Mononuclear cell (primary cell): ENCODE results near the gene TSHZ2. TPM values are rescaled to one million over a fixed set of nuclear protein-coding genes. Genes with fewer than 3 reads are reported as not detected.

Source experiments
- H3K27me3 ChIP-seq: 2 replicates; pipeline ENCODE4 v1.6.0; 2011; ENCODE audit warnings: low read length, control low read depth; ENCODE audit not compliant: insufficient read depth
- H3K4me1 ChIP-seq: 2 replicates; pipeline ENCODE4 v1.5.1; 2011; ENCODE audit warnings: mild to moderate bottlenecking, low read length, control low read depth; ENCODE audit not compliant: insufficient read depth
- H3K4me3 ChIP-seq: 2 replicates; pipeline ENCODE4 v1.5.1; 2011; ENCODE audit warnings: mild to moderate bottlenecking, low read length, moderate library complexity
- H3K9me3 ChIP-seq: 2 replicates; pipeline ENCODE4 v1.5.1; 2011; ENCODE audit warnings: low read depth, mild to moderate bottlenecking, control low read depth, low read length
- total RNA-seq: library from RNA; depleted of rRNA; stranded (reverse); fragments of >200 nt; gene quantifications from one replicate; pipeline ENCODE4 v1.2.3, GENCODE V29; 2012

TSHZ2 gene, protein sequence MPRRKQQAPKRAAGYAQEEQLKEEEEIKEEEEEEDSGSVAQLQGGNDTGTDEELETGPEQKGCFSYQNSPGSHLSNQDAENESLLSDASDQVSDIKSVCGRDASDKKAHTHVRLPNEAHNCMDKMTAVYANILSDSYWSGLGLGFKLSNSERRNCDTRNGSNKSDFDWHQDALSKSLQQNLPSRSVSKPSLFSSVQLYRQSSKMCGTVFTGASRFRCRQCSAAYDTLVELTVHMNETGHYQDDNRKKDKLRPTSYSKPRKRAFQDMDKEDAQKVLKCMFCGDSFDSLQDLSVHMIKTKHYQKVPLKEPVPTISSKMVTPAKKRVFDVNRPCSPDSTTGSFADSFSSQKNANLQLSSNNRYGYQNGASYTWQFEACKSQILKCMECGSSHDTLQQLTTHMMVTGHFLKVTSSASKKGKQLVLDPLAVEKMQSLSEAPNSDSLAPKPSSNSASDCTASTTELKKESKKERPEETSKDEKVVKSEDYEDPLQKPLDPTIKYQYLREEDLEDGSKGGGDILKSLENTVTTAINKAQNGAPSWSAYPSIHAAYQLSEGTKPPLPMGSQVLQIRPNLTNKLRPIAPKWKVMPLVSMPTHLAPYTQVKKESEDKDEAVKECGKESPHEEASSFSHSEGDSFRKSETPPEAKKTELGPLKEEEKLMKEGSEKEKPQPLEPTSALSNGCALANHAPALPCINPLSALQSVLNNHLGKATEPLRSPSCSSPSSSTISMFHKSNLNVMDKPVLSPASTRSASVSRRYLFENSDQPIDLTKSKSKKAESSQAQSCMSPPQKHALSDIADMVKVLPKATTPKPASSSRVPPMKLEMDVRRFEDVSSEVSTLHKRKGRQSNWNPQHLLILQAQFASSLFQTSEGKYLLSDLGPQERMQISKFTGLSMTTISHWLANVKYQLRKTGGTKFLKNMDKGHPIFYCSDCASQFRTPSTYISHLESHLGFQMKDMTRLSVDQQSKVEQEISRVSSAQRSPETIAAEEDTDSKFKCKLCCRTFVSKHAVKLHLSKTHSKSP (N-terminal part only)
- total RNA-seq, result 21.3 TPM

DNA sequence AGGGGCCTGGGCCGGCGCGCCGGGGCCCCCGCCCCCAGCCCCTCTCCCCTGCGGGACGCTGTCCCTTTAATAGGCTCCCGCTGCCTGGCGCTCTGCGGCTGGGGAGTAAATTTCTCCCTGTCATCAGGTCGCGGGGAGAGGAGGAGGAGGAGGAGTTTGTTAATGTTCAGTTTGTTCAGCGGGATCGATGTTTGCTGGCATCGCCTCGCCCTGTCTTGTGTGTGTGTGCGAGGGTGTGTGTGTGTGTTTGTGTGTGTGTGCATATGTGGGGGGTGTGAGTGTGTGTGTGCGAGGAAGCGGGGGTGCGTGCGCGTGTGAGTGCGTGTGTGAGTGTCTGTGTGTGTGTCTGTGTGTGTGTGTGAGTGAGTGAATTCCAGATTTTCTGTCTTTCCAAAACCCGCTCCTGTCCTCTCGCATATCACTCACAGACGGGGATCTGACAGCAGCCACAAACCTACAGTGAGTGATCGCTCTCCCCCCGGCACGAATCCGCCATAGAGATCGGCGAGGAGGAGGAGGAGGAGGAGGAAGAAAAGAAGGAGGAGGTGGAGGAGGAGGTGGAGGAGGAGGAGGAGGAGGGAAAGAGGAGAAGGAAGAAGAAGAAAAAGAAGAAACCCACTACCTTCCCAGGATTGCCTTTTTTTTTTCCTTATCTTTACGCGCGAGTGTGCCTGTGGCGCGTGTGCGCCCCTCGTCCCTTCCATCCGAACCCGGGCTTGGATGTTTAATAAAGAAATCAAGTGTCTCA, at the start of gene TSHZ2:
TSS of gene TSHZ2 (plus strand) at position 169 of the 748 bp plus-strand sequence. CDS start 936 bp downstream, outside the sequence.
- Histone ChIP-seq H3K27me3 (peaks cover 28% of the 10 kb centered on the region), H3K9me3 (no peaks in the 10 kb centered on the region), H3K4me1 (no peaks in the 10 kb centered on the region), H3K4me3 (peak within 1 kb of the TSS; percentile 43)

DNA sequence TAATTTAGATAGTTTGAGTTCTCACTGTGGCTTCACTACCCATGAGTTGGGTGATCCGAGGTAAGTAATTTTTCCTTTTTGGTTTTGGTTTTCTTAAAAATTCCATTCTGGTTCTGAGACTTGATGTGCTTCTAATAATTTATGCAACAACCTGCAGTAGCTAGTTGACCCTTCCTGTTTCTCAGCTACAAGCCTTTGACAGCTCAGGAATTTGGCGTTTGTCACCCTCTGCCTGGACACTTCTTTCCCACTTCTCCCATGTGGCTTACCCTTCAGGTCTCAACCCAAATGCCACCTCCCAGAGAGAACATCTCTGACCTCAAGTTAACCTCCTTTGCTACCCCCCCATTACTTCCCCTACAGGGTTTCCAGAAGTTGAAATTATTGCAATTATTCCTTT, 49.7 kb upstream of the TSHZ2 start:
- Histone ChIP-seq H3K4me3 (no peak overlapping the region), H3K27me3 (no peaks in the 10 kb centered on the region), H3K4me1 (no peaks in the 10 kb centered on the region), H3K9me3 (no peaks in the 10 kb centered on the region)

DNA sequence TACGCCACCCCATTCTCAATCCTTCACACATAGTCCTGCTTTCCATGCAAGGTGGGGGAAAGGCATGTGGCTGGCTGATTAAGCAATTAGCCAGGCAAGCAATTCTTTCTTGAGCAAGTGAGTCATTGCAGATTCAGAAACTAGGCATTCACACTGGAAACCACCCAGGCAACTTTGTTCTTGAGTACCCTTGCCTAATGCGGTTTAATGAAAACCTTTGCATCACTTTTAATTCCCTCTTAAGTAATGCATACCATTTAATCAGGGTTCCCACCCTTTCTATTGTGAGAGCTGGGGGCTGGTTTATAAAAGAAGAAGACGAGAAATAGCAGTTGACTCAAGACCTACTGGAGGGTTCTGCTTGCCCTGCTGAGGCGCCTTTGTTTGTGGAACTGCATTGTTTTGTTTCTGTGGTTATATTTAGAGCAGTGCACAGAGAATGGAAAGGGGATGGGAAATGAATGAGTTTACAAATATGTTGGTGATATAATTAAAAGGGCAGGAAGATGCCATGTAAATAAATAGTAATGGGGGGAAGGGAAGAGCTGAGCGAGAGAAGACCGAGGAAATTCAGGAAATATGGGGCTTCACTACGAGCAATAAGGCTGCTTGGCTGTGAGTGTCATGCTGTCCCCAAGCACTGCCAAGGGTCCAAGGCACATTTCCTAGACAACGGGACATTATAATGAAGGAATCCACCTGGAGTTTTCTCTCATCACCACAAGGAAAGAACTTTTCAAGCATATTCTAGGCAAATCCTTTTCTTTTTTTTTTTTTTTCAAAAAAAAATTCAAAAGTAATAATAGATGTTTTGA, 48.8 kb upstream of the TSHZ2 start:
- Histone ChIP-seq H3K27me3 (no peaks in the 10 kb centered on the region), H3K4me3 (no peak overlapping the region), H3K4me1 (no peaks in the 10 kb centered on the region), H3K9me3 (no peaks in the 10 kb centered on the region)

DNA sequence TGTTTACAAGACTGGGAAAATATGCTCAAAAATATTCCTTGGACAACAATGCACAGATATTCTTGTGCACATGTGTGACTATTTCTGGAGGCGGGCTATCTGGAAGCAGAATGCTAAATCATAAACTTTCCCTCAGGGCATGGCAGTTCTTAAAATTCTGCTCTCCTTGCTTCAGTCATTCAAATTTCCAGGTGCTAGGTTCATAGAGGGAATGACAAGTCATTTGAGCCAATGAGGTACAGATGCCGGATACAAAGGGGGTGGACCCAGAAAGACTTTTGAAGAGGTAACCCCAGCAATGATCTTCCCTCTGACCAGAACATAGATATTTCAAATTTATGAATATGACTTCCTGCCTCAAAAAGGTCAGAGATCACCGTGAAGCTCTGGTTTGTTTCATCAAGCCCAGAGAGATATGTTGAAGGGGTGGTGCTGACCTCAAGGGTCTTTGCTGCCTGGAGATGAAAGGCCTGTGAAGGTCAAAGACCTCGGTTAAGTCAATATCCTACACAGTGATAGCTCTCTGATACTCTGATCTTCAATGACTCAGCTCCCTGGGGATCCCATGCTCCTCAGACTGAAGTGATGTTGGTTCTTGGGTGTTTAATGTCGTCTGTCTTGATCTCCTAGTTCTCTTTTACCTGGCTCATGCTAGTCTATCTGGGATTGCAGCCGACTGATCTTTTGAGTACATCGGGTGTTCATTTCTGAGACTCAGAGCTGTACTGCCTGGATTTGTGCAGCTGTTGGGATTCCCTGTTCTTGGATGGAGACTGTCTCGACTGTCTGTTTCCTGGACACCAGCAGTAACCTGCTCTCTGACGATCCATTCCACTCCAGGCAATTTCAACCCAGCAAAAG, 47.5 kb upstream of the TSHZ2 start:
- H3K27me3 ChIP-seq, result no peaks in the 10 kb centered on the region
- H3K4me3 ChIP-seq, result no peak overlapping the region
- H3K4me1 ChIP-seq, result no peaks in the 10 kb centered on the region
- no peaks in the 10 kb centered on the region for H3K9me3 ChIP-seq

DNA sequence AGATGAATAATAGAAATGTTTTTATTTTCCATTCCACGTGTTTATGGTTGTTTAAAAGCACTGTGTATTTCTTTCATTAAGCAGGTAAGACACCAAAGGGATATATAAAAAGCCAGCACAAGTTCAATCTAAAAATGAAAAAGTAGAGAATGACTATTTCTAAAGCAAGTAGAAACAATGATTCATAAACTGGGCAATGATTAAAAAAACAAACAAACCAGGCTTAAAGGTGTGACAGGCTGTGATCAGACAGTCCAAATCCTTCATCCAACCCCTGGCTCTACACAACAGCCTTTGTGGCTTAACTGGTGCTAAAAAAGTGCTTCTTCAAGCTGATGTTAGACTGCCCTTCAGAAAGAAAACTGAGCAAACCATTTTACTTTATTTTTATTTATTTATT, 45.7 kb upstream of the TSHZ2 start:
- Histone ChIP-seq H3K4me3 (no peak overlapping the region), H3K9me3 (no peaks in the 10 kb centered on the region), H3K27me3 (no peaks in the 10 kb centered on the region), H3K4me1 (no peaks in the 10 kb centered on the region)

DNA sequence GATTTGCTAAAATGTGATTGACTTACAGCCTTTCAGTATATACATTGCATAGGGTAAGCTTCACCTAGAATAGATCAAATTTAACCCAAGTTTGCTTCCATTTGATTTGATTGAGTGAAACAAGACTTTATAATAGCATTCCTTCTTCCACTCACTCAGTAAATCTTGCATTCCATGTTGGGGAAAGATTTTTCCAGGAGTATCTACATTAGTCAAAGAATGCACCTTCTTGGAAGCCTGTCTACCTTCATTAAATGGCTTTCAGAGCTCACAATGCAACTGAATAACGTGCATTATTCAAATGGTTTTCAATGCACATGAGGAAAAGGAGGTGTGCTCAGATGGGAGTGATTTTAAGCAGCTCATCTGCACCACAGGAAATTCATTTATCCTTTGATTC, 38.3 kb upstream of the TSHZ2 start:
- H3K27me3 ChIP-seq, result no peaks in the 10 kb centered on the region
- H3K9me3 ChIP-seq, result no peaks in the 10 kb centered on the region
- no peak overlapping the region for H3K4me3 ChIP-seq
- H3K4me1 ChIP-seq, result no peaks in the 10 kb centered on the region

DNA sequence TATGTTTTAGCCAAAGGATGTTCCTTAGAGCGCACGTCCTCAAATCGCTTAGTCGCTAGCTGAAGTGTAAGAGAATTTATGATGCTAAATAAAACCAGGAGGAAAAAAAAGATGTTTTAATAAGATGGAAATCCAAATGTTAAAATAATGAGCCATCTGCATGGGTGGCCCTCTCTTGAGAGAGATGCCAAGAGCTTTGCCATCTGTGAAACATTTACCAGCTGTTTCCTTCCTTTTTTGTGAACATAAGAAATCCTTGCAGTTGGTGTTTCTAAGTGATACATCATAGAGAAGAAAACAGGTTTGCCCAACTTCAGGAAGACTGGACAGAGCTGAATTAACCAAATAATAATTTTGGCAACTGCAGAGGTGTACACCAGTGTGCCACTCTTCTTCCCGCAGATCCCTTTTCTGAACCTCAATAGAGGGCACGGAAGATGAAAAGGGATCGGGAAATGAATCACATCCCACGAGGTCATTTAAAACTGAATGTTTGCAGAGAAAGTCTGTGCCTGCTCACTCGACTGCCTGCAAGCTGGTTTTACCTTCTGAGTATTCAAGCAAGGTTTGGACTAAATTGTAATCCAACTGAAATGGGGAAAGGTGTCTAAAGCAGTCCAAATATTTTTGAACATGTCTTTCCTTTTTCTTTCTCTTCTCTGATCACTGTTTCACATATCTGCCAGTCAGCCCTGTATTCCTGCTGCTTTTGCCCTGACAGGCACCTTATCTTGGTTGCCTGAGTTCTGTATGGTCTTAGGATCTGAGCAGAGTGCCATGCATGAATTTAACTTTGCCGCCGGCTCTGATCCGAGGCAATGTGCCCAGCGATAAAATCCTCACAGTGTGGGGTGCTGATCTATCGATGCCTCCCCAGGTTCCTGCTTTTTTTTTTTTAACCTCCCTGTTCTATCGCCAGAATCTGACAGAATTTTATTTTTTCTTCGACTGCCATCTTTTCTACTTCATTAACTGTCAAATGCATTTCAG, 35.5 kb upstream of the TSHZ2 start:
- Histone ChIP-seq H3K27me3 (no peaks in the 10 kb centered on the region), H3K9me3 (no peaks in the 10 kb centered on the region), H3K4me3 (no peak overlapping the region), H3K4me1 (no peaks in the 10 kb centered on the region)

DNA sequence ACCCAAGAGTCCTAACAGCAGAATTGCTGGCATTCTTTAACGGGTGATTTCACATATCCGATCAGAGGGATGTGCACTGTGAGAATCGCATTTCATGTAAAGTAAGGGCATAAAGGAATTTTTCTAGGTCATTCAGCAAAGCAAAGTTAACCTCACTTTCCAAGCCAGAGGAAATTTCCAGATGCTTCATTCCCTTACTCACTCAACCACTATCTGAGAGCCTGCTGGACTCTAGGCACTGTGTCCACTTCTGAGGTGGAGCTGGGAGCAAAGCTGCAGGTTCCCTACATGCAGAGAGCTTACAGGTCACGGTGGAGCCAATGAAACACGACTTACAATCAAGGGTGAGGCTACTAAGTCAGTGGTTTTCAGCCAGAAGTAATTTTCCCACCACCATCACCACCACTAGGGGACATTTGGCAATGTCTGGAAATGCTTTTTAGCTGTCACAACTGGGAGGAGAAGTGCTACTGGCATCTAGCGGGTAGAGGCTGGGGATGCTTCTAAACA, 34.5 kb upstream of the TSHZ2 start:
- H3K27me3 ChIP-seq, result no peaks in the 10 kb centered on the region
- H3K4me3 ChIP-seq, result no peak overlapping the region
- no peaks in the 10 kb centered on the region for H3K4me1 ChIP-seq
- H3K9me3 ChIP-seq, result no peaks in the 10 kb centered on the region

DNA sequence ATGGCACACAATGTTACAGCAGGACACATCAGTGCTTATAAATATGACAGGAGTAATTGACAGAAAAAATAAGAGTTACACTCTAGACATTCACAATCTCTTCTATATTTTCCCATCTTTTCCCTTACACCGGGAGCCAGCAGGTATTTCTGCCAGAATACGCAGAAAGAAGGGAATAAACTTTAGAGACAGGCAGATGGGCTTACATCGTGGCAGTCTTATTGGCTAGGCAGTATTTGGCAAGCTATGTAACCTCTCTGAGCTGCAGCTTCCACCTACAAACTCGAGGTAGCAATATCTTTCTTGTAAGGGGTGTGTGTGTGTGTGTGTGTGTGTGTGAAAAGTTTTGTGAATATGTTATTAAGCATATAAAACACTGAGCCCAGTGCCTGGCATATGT, 33.0 kb upstream of the TSHZ2 start:
- Histone ChIP-seq H3K4me3 (no peak overlapping the region), H3K4me1 (no peaks in the 10 kb centered on the region), H3K27me3 (no peaks in the 10 kb centered on the region), H3K9me3 (no peaks in the 10 kb centered on the region)

DNA sequence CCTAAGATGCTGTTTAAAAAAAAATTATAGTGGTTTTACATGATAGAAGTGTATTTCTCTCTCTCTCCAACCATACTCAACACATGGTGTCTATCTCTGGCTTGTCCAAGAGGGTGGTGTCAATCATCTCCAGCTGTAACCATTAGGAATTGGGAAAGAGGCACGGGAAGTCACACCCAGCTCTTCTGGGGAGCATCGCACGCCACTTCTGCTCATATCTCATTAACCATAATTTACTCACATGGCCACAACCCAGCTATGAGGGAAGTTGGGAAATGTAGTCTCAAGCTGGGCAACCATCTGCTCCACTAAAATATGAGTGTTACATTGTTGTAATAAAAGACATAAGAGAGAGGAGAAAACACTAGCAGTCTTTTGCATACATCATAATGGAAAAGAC, 30.4 kb upstream of the TSHZ2 start:
- Histone ChIP-seq H3K4me1 (no peaks in the 10 kb centered on the region), H3K4me3 (no peak overlapping the region), H3K9me3 (no peaks in the 10 kb centered on the region), H3K27me3 (no peaks in the 10 kb centered on the region)

DNA sequence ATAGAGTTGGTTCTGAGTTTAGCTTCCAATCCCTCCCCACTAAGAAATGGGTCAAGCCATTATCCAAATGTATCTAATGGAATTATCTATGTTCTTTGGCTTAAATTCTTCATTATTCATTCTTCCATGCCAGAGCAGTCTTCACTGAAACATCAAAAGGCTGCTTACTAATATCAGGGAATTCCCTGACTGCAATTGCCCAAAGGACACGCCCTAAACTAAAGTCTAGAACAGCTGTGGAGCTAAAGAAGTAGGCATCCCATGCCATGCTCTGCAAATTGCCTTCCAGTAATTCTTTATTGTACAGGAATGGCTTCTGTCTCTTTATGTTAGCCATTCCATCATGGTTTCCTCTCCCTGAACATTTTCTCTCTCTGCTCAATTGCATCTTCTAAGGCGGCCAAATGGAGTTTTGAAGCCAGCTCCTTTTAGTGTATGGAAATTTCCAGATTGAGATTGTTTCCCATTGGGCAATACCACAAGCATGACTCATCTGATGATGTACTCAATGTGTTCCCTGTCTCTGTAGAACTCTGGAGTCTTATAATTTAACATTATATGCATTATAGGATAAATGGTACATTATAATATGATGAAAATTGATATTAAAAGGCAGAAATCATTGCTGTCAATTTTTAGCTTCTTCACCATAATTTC, 28.8 kb upstream of the TSHZ2 start:
- Histone ChIP-seq H3K9me3 (no peaks in the 10 kb centered on the region), H3K4me1 (no peaks in the 10 kb centered on the region), H3K27me3 (no peaks in the 10 kb centered on the region), H3K4me3 (no peak overlapping the region)

DNA sequence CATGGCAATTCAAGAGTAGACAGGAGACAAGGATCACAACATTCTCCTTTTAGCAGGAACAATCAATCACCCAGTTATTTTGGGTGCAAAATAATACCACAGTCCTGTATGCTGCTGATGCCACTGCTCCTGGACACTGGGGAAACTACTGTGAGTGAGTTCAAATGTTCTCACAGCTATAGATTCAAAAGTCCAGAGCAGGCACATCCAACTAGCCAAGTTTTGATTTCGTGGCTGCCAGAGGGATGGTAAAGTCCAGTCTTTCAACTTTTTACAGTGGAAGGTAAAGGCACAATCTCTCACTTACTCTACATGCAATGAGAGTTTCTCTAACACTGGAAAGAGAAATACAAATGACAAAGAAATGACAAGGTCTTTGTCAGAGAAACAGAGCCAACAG, 26.9 kb upstream of the TSHZ2 start:
- no peak overlapping the region for H3K4me3 ChIP-seq
- H3K4me1 ChIP-seq, result no peaks in the 10 kb centered on the region
- no peaks in the 10 kb centered on the region for H3K27me3 ChIP-seq
- no peaks in the 10 kb centered on the region for H3K9me3 ChIP-seq
